ENCODE results near the gene PLA2G5. TPM values are rescaled to one million over a fixed set of nuclear protein-coding genes. Genes with fewer than 3 reads are reported as not detected.

PLA2G5 gene
- total RNA-seq, 2 experiments from 2014 or later, result not detected

DNA sequence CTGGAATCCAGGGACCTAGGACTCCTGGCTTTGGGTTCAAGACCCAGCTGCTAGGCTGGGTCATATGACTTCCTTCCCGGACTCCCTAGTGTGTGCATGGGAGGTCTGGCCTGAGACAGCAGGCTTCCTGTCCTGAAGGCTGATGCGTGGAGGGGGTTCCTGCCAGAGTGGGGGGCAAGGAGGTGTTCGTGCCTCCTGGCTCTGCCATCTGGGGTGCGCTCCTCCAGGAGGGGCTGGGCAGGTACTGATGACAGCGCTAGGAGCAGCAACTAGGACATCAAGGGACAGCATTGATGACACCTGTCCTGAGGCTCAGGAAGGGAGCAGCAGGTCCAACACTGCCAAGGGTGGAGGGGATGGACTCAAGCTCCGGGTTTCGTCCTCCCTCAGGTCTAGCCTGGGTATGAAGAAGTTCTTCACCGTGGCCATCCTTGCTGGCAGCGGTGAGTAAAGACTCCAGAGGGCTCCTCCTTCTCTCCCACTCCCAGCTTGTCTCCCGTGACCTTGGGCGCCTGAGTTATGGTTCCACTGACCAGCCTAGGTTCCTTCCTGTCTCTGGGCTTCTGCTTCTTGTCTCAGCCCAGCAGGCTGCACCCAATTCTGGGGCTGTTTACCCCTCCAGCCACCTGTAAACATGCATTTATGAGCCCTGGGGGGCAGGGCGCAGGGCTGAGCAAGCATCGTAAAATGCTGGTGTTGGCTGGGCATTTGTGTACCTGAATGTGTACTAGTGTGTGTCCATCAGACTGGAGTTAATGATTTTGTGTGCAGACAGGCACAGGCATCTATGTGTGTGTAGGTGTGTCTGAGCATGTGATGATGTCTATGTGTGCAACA is 70.0 kb downstream of the PLA2G5 start:
- Histone ChIP-seq H2AFZ (ENCODE audit: low read length) (no peak overlapping the region), H3K9me3 (ENCODE audit: low read length) (no peaks in the 10 kb centered on the region), H4K20me1 (ENCODE audit: insufficient read depth, low read length) (no peaks in the 10 kb centered on the region), H3K4me1 (ENCODE audit: insufficient read depth, low read length, poor library complexity, severe bottlenecking) (no peaks in the 10 kb centered on the region), H3K36me3 (ENCODE audit: insufficient read depth, low read length) (no peaks in the 10 kb centered on the region), H3K27ac (ENCODE audit: low read depth, low read length, poor library complexity, severe bottlenecking) (no peak overlapping the region), H3K79me2 (ENCODE audit: insufficient read depth, low read depth, low read length) (no peaks in the 10 kb centered on the region), H3K4me3 (ENCODE audit: low read depth, low read length, poor library complexity, severe bottlenecking) (no peak overlapping the region), H3K9me2 (ENCODE audit: insufficient read depth, low read length) (no peaks in the 10 kb centered on the region), H3K4me2 (ENCODE audit: low read length) (no peak overlapping the region)
- ChIA-PET CTCF (ENCODE audit: unreplicated experiment) (no interaction called here), POLR2A (no interaction called here)
- TF ChIP-seq, protein P1, sequence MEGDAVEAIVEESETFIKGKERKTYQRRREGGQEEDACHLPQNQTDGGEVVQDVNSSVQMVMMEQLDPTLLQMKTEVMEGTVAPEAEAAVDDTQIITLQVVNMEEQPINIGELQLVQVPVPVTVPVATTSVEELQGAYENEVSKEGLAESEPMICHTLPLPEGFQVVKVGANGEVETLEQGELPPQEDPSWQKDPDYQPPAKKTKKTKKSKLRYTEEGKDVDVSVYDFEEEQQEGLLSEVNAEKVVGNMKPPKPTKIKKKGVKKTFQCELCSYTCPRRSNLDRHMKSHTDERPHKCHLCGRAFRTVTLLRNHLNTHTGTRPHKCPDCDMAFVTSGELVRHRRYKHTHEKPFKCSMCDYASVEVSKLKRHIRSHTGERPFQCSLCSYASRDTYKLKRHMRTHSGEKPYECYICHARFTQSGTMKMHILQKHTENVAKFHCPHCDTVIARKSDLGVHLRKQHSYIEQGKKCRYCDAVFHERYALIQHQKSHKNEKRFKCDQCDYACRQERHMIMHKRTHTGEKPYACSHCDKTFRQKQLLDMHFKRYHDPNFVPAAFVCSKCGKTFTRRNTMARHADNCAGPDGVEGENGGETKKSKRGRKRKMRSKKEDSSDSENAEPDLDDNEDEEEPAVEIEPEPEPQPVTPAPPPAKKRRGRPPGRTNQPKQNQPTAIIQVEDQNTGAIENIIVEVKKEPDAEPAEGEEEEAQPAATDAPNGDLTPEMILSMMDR (conservative IDR thresholded peaks at IDR 0.05; ENCODE audit: low read length), result no peak
- TF ChIP-seq EZH2phosphoT487 (IDR thresholded peaks at IDR 0.05; ENCODE audit: borderline replicate concordance, low read depth, low read length), result no peak
- DNase-seq (ENCODE audit: low spot score), result no peak
- BruUV-seq (replicated peaks), result no TSS peak
- intact Hi-C loops (cut with micrococcal nuclease; ENCODE audit: unreplicated experiment), result no loop called here

DNA sequence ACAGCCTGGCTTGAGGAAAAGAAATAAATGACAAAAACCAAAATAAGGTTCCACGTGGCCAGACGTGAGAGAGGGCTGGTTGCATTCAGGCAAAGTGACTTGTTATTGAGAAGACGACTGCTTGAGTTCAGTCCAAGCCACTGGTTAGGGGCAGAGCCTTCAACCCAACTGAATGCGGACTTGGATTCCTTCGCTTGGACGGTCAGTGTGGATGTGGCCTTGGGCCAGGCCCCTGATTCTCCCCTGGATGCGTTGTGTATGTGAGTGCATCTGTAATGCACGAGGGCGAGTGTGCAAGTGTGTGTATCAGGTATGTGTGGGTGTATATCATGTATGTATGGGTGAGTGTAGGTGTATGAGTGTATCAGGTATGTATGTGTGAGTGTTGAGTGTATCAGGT is 71.0 kb downstream of the PLA2G5 start:
- intact Hi-C loops (cut with micrococcal nuclease; ENCODE audit: unreplicated experiment), result no loop called here
- H3K4me3 ChIP-seq (ENCODE audit: low read depth, low read length, poor library complexity, severe bottlenecking), result no peak overlapping the region
- BruUV-seq (replicated peaks), result no TSS peak

More for the DNA sequence above, 71.0 kb downstream of the PLA2G5 start:
- Histone ChIP-seq H2AFZ (ENCODE audit: low read length) (no peak overlapping the region), H3K36me3 (ENCODE audit: insufficient read depth, low read length) (no peaks in the 10 kb centered on the region), H4K20me1 (ENCODE audit: insufficient read depth, low read length) (no peaks in the 10 kb centered on the region), H3K27ac (ENCODE audit: low read depth, low read length, poor library complexity, severe bottlenecking) (no peak overlapping the region), H3K79me2 (ENCODE audit: insufficient read depth, low read depth, low read length) (no peaks in the 10 kb centered on the region), H3K4me2 (ENCODE audit: low read length) (no peak overlapping the region), H3K9me2 (ENCODE audit: insufficient read depth, low read length) (no peaks in the 10 kb centered on the region), H3K9me3 (ENCODE audit: low read length) (no peaks in the 10 kb centered on the region), H3K4me1 (ENCODE audit: insufficient read depth, low read length, poor library complexity, severe bottlenecking) (no peaks in the 10 kb centered on the region)
- DNase-seq (ENCODE audit: low spot score), result no peak
- POLR2A ChIA-PET, result no interaction called here
- no peak for TF ChIP-seq EZH2phosphoT487 (IDR thresholded peaks at IDR 0.05; ENCODE audit: borderline replicate concordance, low read depth, low read length)
- TF ChIP-seq, protein P1 (conservative IDR thresholded peaks at IDR 0.05; ENCODE audit: low read length), result no peak
- CTCF ChIA-PET (ENCODE audit: unreplicated experiment), result no interaction called here
